T-helper 1 cell treated with Interleukin-12 subunit alpha and Interleukin-12 subunit beta and Interleukin-4 antibody, amounts not matched to agents 30 μg/mL and 1 μg/mL, for 36 hours (primary cell): ENCODE results near the gene ATG13.
A peak's percentile ranks its signal among the peaks of the same experiment; 100 is the strongest.

ENCODE experiments used
- H3K27ac Mint-ChIP-seq: one replicate; pipeline ENCODE4 v1.8.0; 2021; ENCODE audit warnings: mild to moderate bottlenecking, mixed read lengths
- H3K27me3 Mint-ChIP-seq: one replicate; pipeline ENCODE4 v1.8.0; 2021; ENCODE audit warnings: low read depth, mixed read lengths
- H3K36me3 Mint-ChIP-seq: one replicate; pipeline ENCODE4 v1.8.0; 2021; ENCODE audit warnings: low read depth, mixed read lengths
- H3K4me1 Mint-ChIP-seq: one replicate; pipeline ENCODE4 v1.8.0; 2021; ENCODE audit warnings: low read depth, mixed read lengths
- H3K4me3 Mint-ChIP-seq: one replicate; pipeline ENCODE4 v1.8.0; 2021; ENCODE audit warnings: mild to moderate bottlenecking, moderate library complexity, mixed read lengths
- H3K9me3 Mint-ChIP-seq: one replicate; pipeline ENCODE4 v1.8.0; 2021; ENCODE audit warnings: mixed read lengths

The ATG13 gene

GRCh38 chr11:46643986-46644385, 26.6 kb downstream of the ATG13 start:
- no peak overlapping the region for H3K27ac Mint-ChIP-seq
- H3K9me3 Mint-ChIP-seq: peaks cover 5% of the 10 kb centered on the region
- no peaks in the 10 kb centered on the region for H3K27me3 Mint-ChIP-seq
- peaks cover 5% of the 10 kb centered on the region for H3K4me1 Mint-ChIP-seq
- peaks cover 33% of the 10 kb centered on the region for H3K36me3 Mint-ChIP-seq
- H3K4me3 Mint-ChIP-seq: no peak overlapping the region

DNA sequence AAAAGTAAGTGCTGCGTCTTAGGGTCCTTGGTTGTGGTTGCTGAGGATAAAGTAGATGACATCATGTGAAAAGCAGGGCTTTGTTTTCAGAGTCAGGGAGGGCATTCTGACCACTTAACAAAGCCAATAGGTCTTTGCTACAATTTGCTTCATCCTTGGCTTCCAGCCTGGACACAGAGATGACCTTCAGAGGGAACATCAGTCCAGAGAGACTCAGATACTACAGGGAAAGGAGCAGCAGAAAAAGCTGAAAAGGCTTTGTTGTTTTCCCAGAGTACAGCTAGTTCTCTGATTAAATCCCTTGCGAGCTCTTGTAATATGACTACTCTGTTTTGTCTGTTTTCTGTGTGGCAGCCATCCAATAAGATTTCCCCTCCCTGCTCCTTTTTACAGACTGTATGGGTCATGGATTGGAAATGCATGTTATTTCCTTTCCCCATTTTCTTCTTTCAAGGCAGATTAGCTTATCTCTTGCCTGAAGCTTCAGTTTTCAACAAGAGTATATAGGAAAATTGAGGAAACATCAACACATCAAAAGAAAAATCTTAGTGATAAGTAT, 31.9 kb downstream of the ATG13 start:
- Mint-ChIP-seq H3K9me3 (no peaks in the 10 kb centered on the region), H3K4me1 (no peaks in the 10 kb centered on the region), H3K27ac (no peak overlapping the region), H3K27me3 (no peaks in the 10 kb centered on the region), H3K4me3 (no peak overlapping the region), H3K36me3 (peaks cover 28% of the 10 kb centered on the region)

DNA sequence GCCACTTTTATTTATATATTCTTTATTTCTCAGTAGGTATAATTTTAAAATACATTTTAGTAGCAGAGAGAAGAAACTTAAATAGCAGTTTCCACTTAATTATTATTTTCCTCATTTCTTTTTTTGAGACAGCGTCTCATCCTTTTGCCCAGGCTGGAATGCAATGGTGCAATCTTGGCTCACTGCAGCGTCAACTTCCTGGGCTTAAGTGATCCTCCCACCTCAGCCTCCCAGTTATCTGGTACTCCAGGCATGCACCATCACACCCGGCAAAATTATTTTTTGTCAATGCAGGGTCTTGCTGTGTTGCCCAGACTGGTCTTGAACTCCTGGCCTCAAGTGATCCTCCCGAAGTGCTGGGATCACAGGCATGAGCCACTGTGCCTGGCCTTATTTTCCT, 38.3 kb downstream of the ATG13 start:
- Mint-ChIP-seq H3K27ac (no peak overlapping the region), H3K4me3 (no peak overlapping the region), H3K4me1 (peaks cover 2% of the 10 kb centered on the region), H3K27me3 (no peaks in the 10 kb centered on the region), H3K9me3 (no peaks in the 10 kb centered on the region), H3K36me3 (peaks cover 42% of the 10 kb centered on the region)

GRCh38 chr11:46657186-46657585, 39.8 kb downstream of the ATG13 start:
- H3K27me3 Mint-ChIP-seq: no peaks in the 10 kb centered on the region
- peaks cover 2% of the 10 kb centered on the region for H3K4me1 Mint-ChIP-seq
- H3K27ac Mint-ChIP-seq: no peak overlapping the region
- H3K4me3 Mint-ChIP-seq: no peak overlapping the region
- H3K9me3 Mint-ChIP-seq: no peaks in the 10 kb centered on the region
- H3K36me3 Mint-ChIP-seq: peaks cover 35% of the 10 kb centered on the region

DNA sequence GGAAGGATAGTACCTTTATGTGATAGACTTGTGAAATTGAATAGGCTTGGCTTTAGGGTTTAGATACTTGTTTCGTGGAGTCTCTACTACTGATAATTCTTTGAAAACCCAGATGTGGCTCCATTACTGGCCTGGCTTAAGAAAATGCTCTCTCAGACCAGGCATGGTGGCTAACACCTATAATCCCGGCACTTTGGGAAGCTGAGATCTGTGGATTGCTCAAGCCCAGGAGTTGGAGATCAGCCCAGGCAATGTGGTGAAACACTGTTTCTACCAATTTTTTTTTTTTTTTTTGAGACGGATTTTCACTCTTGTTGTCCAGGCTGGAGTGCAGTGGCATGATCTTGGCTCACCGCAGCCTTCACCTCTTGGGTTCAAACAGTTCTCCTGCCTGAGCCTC, 40.9 kb downstream of the ATG13 start:
- H3K4me1 Mint-ChIP-seq: peaks cover 2% of the 10 kb centered on the region
- H3K9me3 Mint-ChIP-seq: no peaks in the 10 kb centered on the region
- H3K4me3 Mint-ChIP-seq: no peak overlapping the region
- H3K27ac Mint-ChIP-seq: no peak overlapping the region
- H3K36me3 Mint-ChIP-seq: peaks cover 37% of the 10 kb centered on the region
- no peaks in the 10 kb centered on the region for H3K27me3 Mint-ChIP-seq

DNA sequence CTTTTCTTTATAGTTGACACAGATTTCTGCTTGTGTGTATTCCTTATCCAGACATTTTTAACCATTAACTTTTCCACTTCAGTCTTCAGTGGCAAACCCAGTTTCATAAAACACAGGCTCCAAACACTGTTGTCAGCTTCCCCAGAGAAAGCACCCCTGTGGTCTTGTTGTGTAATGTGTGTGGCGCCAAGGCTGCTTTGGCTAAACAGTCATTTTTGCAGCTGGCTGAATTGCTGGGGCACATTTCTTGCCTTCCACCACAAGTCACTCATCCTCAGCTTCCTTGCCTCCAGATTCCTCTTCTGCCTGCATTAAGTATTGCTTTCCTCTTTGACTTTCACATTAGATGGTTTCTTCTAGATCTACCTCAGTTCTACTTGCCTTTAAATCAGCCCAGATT, 42.6 kb downstream of the ATG13 start:
- Mint-ChIP-seq H3K4me3 (no peak overlapping the region), H3K27ac (no peak overlapping the region), H3K4me1 (peaks cover 2% of the 10 kb centered on the region), H3K36me3 (peaks cover 43% of the 10 kb centered on the region), H3K27me3 (no peaks in the 10 kb centered on the region), H3K9me3 (no peaks in the 10 kb centered on the region)

DNA sequence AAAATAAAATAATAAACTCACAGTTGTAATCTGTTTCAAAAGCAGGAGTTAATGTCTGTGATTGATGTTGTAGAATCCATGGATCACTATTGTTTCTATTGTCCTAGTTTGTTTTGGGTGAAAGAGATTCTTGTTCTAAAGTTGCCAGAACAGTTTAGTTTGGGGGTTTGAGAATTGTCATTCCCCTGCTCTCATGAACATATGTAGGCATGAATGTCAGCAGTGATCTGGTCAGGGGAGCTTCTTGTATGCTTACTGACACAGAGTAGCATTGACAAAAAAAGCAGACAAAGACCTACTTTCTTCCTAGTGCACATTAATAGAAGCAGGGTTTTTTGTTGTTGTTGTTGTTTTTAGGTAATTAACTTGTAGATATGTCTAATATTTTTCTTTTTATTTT, 44.5 kb downstream of the ATG13 start:
- H3K4me1 Mint-ChIP-seq: peaks cover 2% of the 10 kb centered on the region
- H3K36me3 Mint-ChIP-seq: peaks cover 42% of the 10 kb centered on the region
- H3K27ac Mint-ChIP-seq: no peak overlapping the region
- no peaks in the 10 kb centered on the region for H3K9me3 Mint-ChIP-seq
- H3K27me3 Mint-ChIP-seq: no peaks in the 10 kb centered on the region
- no peak overlapping the region for H3K4me3 Mint-ChIP-seq

DNA sequence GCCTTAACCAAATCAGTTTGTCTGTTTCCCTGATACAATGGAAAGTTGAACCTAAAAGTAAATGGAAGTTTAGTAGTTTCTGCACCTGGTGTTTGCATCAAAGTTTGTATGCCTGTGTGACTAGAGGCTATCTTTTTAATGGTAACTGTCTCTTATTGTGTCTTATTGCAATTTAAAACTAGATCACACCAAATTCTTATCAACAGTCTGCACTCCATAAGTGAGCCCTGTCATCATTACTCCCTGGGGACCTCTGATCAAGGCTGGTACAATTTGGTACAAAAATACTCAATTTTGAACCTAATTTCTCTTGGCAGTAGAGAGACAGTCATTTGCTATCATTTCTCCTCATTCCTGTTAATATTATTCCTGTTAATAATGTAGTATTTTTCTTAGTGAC, 45.0 kb downstream of the ATG13 start:
- peaks cover 42% of the 10 kb centered on the region for H3K36me3 Mint-ChIP-seq
- peaks cover 2% of the 10 kb centered on the region for H3K4me1 Mint-ChIP-seq
- no peaks in the 10 kb centered on the region for H3K9me3 Mint-ChIP-seq
- H3K27me3 Mint-ChIP-seq: no peaks in the 10 kb centered on the region
- H3K27ac Mint-ChIP-seq: peak overlapping the region; percentile 9
- no peak overlapping the region for H3K4me3 Mint-ChIP-seq

GRCh38 chr11:46663277-46663940, 46.1 kb downstream of the ATG13 start:
- Mint-ChIP-seq H3K4me3 (no peak overlapping the region), H3K27me3 (no peaks in the 10 kb centered on the region), H3K27ac (no peak overlapping the region), H3K9me3 (no peaks in the 10 kb centered on the region), H3K36me3 (peaks cover 36% of the 10 kb centered on the region), H3K4me1 (peaks cover 2% of the 10 kb centered on the region)

- H3K9me3 Mint-ChIP-seq: no peaks in the 10 kb centered on the region
- no peaks in the 10 kb centered on the region for H3K27me3 Mint-ChIP-seq
- H3K4me3 Mint-ChIP-seq: no peak overlapping the region
- peaks cover 41% of the 10 kb centered on the region for H3K36me3 Mint-ChIP-seq
- peaks cover 7% of the 10 kb centered on the region for H3K4me1 Mint-ChIP-seq
- no peak overlapping the region for H3K27ac Mint-ChIP-seq
These were observed 47.3 kb downstream of the ATG13 start for GRCh38 chr11:46664612-46665011.

DNA sequence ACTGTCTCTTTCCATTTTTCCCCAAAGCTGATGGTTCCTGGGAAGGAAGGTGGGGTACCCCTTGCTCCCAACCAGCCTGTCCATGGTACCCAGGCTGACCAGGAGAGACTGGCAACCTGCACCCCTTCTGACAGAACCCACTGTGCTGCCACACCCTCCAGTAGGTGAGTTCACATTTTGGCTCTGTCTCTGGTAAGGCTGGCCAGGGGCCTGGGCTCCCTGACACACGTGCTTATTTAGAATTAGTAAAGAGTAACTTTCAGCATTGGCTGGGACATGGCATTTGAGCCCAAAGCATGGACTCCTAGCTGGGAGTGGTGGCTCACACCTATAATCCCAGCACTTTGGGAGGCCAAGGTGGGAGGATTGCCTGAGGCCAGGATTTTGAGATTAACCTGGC, 48.0 kb downstream of the ATG13 start:
- Mint-ChIP-seq H3K27ac (no peak overlapping the region), H3K4me1 (peaks cover 7% of the 10 kb centered on the region), H3K4me3 (no peak overlapping the region), H3K27me3 (no peaks in the 10 kb centered on the region), H3K9me3 (no peaks in the 10 kb centered on the region), H3K36me3 (peaks cover 36% of the 10 kb centered on the region)

- Mint-ChIP-seq H3K27me3 (no peaks in the 10 kb centered on the region), H3K4me1 (peaks cover 17% of the 10 kb centered on the region), H3K9me3 (no peaks in the 10 kb centered on the region), H3K4me3 (no peak overlapping the region), H3K36me3 (peaks cover 39% of the 10 kb centered on the region), H3K27ac (no peak overlapping the region)
These were observed 49.2 kb downstream of the ATG13 start for GRCh38 chr11:46666516-46666915.

- Mint-ChIP-seq H3K9me3 (no peaks in the 10 kb centered on the region), H3K27ac (no peak overlapping the region), H3K27me3 (no peaks in the 10 kb centered on the region), H3K36me3 (peaks cover 43% of the 10 kb centered on the region), H3K4me1 (peaks cover 23% of the 10 kb centered on the region), H3K4me3 (no peak overlapping the region)
These were observed 49.7 kb downstream of the ATG13 start for GRCh38 chr11:46667043-46667481.

GRCh38 chr11:46668480-46669085, 51.2 kb downstream of the ATG13 start:
- Mint-ChIP-seq H3K4me3 (no peak overlapping the region), H3K9me3 (no peaks in the 10 kb centered on the region), H3K36me3 (peaks cover 47% of the 10 kb centered on the region), H3K27me3 (no peaks in the 10 kb centered on the region), H3K27ac (peak overlapping the region; percentile 36), H3K4me1 (peaks cover 34% of the 10 kb centered on the region)

- no peaks in the 10 kb centered on the region for H3K27me3 Mint-ChIP-seq
- no peak overlapping the region for H3K4me3 Mint-ChIP-seq
- peaks cover 40% of the 10 kb centered on the region for H3K4me1 Mint-ChIP-seq
- H3K36me3 Mint-ChIP-seq: peaks cover 48% of the 10 kb centered on the region
- peak overlapping the region; percentile 66 for H3K27ac Mint-ChIP-seq
- no peaks in the 10 kb centered on the region for H3K9me3 Mint-ChIP-seq
These were observed 52.4 kb downstream of the ATG13 start for GRCh38 chr11:46669711-46670139.
